Measurements from ENCODE around the gene USP24. TPM values are rescaled to one million over a fixed set of nuclear protein-coding genes. Genes with fewer than 3 reads are reported as not detected.
"Not testable (repeated sequence)": the region's sequence is repeated elsewhere in the genome, so short reads cannot be mapped to it uniquely, and the experiment has no call there.

The USP24 gene
- polyA plus RNA-seq, 4 donors: 36.7 to 61.4 (median 45.2) TPM

- no peak for DNase-seq (ENCODE audit: low read depth in 4 of 4, low spot score in 2 of 4)
These were observed 172.2 kb downstream of the USP24 start for GRCh38 chr1:55043011-55043410.

- DNase-seq (ENCODE audit: low read depth in 4 of 4, low spot score in 2 of 4): no peak
These were observed 173.6 kb downstream of the USP24 start for GRCh38 chr1:55041613-55042012.

GRCh38 chr1:55040933-55041494 lies 174.2 kb downstream of the USP24 start:
- no peak for DNase-seq (ENCODE audit: low read depth in 4 of 4, low spot score in 2 of 4)

- no peak for DNase-seq (ENCODE audit: low read depth in 4 of 4, low spot score in 2 of 4)
These were observed 174.9 kb downstream of the USP24 start for GRCh38 chr1:55040083-55040932.

GRCh38 chr1:55039342-55040082 lies 175.7 kb downstream of the USP24 start, which contains the start of gene PCSK9:
TSS of gene PCSK9 (plus strand) at chr1:55039548. CDS start at chr1:55039838, 290 bp downstream.
- DNase-seq (ENCODE audit: low read depth in 4 of 4, low spot score in 2 of 4): peak in 2 of 4 donors; percentile 36 to 42

GRCh38 chr1:55038974-55039341 lies 176.2 kb downstream of the USP24 start:
- no peak for DNase-seq (ENCODE audit: low read depth in 4 of 4, low spot score in 2 of 4)

- DNase-seq (ENCODE audit: low read depth in 4 of 4, low spot score in 2 of 4): no peak
These were observed 176.7 kb downstream of the USP24 start for GRCh38 chr1:55038552-55038838.

GRCh38 chr1:55037733-55038551 lies 177.2 kb downstream of the USP24 start:
- DNase-seq (ENCODE audit: low read depth in 4 of 4, low spot score in 2 of 4): no peak

GRCh38 chr1:55035904-55036303 lies 179.3 kb downstream of the USP24 start:
- no peak for DNase-seq (ENCODE audit: low read depth in 4 of 4, low spot score in 2 of 4)

GRCh38 chr1:55034476-55035133 lies 180.6 kb downstream of the USP24 start:
- no peak for DNase-seq (ENCODE audit: low read depth in 4 of 4, low spot score in 2 of 4)

GRCh38 chr1:55033265-55033614 lies 181.9 kb downstream of the USP24 start:
- no peak for DNase-seq (ENCODE audit: low read depth in 4 of 4, low spot score in 2 of 4)

GRCh38 chr1:55031098-55031497 lies 184.1 kb downstream of the USP24 start:
- not testable (repeated sequence) for DNase-seq (ENCODE audit: low read depth in 4 of 4, low spot score in 2 of 4)

GRCh38 chr1:55026682-55027081 lies 188.5 kb downstream of the USP24 start:
- DNase-seq (ENCODE audit: low read depth in 4 of 4, low spot score in 2 of 4): not testable (repeated sequence)

GRCh38 chr1:55024163-55024562 lies 191.0 kb downstream of the USP24 start:
- DNase-seq (ENCODE audit: low read depth in 4 of 4, low spot score in 2 of 4): not testable (repeated sequence)

GRCh38 chr1:55021942-55022546 lies 193.1 kb downstream of the USP24 start:
- peak in 2 of 4 donors; percentile 40 to 76 for DNase-seq (ENCODE audit: low read depth in 4 of 4, low spot score in 2 of 4)

- no peak for DNase-seq (ENCODE audit: low read depth in 4 of 4, low spot score in 2 of 4)
These were observed 196.8 kb downstream of the USP24 start for GRCh38 chr1:55018395-55018794.
